GM12878 (cell line): ENCODE measurements around the gene MYMK. TPM values are rescaled to one million over a fixed set of nuclear protein-coding genes. Genes with fewer than 3 reads are reported as not detected.

ENCODE experiments used
- ATAC-seq: fragments of 200-7000 bp; cut with Tn5 transposase; 3 replicates; pipeline ENCODE4 v1.9.1; 2020; ENCODE audit warnings: mild to moderate bottlenecking, moderate library complexity
- BruUV-seq: library from RNA; stranded (reverse); fragments of 400-500 nt; replicated peaks from 2 replicates; lab custom pipeline; 2021; lab: Mats Ljungman, UMichigan
- CTCF ChIA-PET: fragments of 300-600 bp; sonication (Branson Sonifier 250); formaldehyde crosslinking; extraction: SDS; loops from one replicate; lab custom pipeline; 2021; ENCODE audit warnings: inconsistent platforms; lab: Yijun Ruan, JAX
- POLR2A ChIA-PET: fragments of 350-600 bp; formaldehyde crosslinking; extraction: SDS; loops from one replicate; lab custom pipeline; 2021; ENCODE audit warnings: inconsistent platforms; lab: Charles Lee
- RAD21 ChIA-PET: fragments of 300-600 bp; sonication (Branson Sonifier 250); formaldehyde crosslinking; loops from one replicate; lab custom pipeline; 2023; ENCODE audit warnings: antibody characterized with exemption; ENCODE audit not compliant: unreplicated experiment; lab: Charles Lee
- SMC1A ChIA-PET: fragments of 300-600 bp; sonication (Branson Sonifier 250); formaldehyde crosslinking; loops from one replicate; lab custom pipeline; 2023; ENCODE audit not compliant: unreplicated experiment, uncharacterized antibody; lab: Charles Lee
- DNase-seq: peaks from one replicate; pipeline ENCODE4 v3.0.0-alpha.2; 2011; ENCODE audit warnings: low read depth, low spot score
- FAIRE-seq: peaks from 3 replicates; lab custom pipeline; 2011; peaks lifted over from hg19 to GRCh38; lab: Jason Lieb, UNC
- H2AFZ ChIP-seq: 2 replicates; pipeline ENCODE4 v1.6.0; 2011; ENCODE audit warnings: low read depth, low read length, control low read depth; ENCODE audit not compliant: control insufficient read depth
- H3K27ac ChIP-seq: 2 replicates; pipeline ENCODE4 v1.5.1; 2011; ENCODE audit warnings: control low read depth; ENCODE audit not compliant: control insufficient read depth, insufficient read depth
- H3K27me3 ChIP-seq, 2 experiments: replicated peaks in 1 of 2; 2 replicates each; pipeline versions ENCODE4 v1.6.0 to v1.6.1; 2011; ENCODE audit warnings: low read length in 1 of 2; ENCODE audit not compliant: control insufficient read depth in 2 of 2, insufficient read depth in 2 of 2
- H3K36me3 ChIP-seq, 2 experiments: 2 replicates each; pipeline ENCODE4 v1.5.1; 2011; ENCODE audit warnings: low read length in 1 of 2; ENCODE audit not compliant: control insufficient read depth in 2 of 2, insufficient read depth in 2 of 2
- H3K4me1 ChIP-seq: 2 replicates; pipeline ENCODE4 v1.6.1; 2011; ENCODE audit warnings: mild to moderate bottlenecking, low read length, moderate library complexity, mixed read lengths; ENCODE audit not compliant: control insufficient read depth, insufficient read depth
- H3K4me2 ChIP-seq: 2 replicates; pipeline ENCODE4 v1.6.0; 2011; ENCODE audit warnings: control low read depth; ENCODE audit not compliant: control insufficient read depth, insufficient read depth
- H3K4me3 ChIP-seq: fragments of 200-600 bp; sonication (generic); 2 replicates; pipeline ENCODE4 v1.5.1; 2016
- H3K79me2 ChIP-seq: 2 replicates; pipeline ENCODE4 v1.6.0; 2011; ENCODE audit warnings: low read length; ENCODE audit not compliant: control insufficient read depth, insufficient read depth
- H3K9ac ChIP-seq: 2 replicates; pipeline ENCODE4 v1.8.0; 2011; ENCODE audit warnings: low read length, control low read depth, mixed read lengths; ENCODE audit not compliant: control insufficient read depth, insufficient read depth
- H3K9me3 ChIP-seq: replicated peaks from 3 replicates; pipeline ENCODE4 v1.5.1; 2011; ENCODE audit warnings: mild to moderate bottlenecking, low read length; ENCODE audit not compliant: control insufficient read depth, insufficient read depth
- H4K20me1 ChIP-seq: 2 replicates; pipeline ENCODE4 v1.6.0; 2011; ENCODE audit not compliant: control insufficient read depth, insufficient read depth
- ATF7 ChIP-seq: fragments of 450-650 bp; IDR thresholded peaks from 2 replicates; pipeline ENCODE4 v1.6.1; 2016; ENCODE audit warnings: low read depth, mild to moderate bottlenecking
- CEBPB ChIP-seq, 2 experiments: fragments of 150-350 bp in 1 of 2; IDR thresholded peaks; 2 replicates each; pipeline ENCODE4 v1.6.1; 2012 to 2014; ENCODE audit warnings: low read depth in 2 of 2, low read length in 2 of 2, borderline replicate concordance in 1 of 2, inconsistent platforms in 1 of 2
- GABPA ChIP-seq: IDR thresholded peaks from 2 replicates; pipeline ENCODE4 v1.6.1; 2014; ENCODE audit warnings: antibody characterized with exemption, low read depth, mild to moderate bottlenecking, inconsistent platforms
- IKZF2 ChIP-seq, 2 experiments: fragments of 450-650 bp; IDR thresholded peaks; 2 replicates each; pipeline ENCODE4 v1.6.1; 2017; ENCODE audit warnings: mild to moderate bottlenecking in 2 of 2, moderate library complexity in 2 of 2
- JUNB ChIP-seq: IDR thresholded peaks from 2 replicates; pipeline ENCODE4 v1.6.1; 2016; ENCODE audit warnings: antibody characterized with exemption, mild to moderate bottlenecking
- JUND ChIP-seq: IDR thresholded peaks from 2 replicates; pipeline ENCODE4 v1.6.1; 2012; ENCODE audit warnings: low read depth, mild to moderate bottlenecking, low read length, improper control_type of control experiment, moderate library complexity
- MYB ChIP-seq: fragments of 150-350 bp; IDR thresholded peaks from 2 replicates; pipeline ENCODE4 v1.6.1; 2014; ENCODE audit warnings: mild to moderate bottlenecking, low read depth, low read length, borderline replicate concordance
- NFYB ChIP-seq: IDR thresholded peaks from 2 replicates; pipeline ENCODE4 v1.6.1; 2011; ENCODE audit warnings: low read depth, mild to moderate bottlenecking, low read length, improper control_type of control experiment, moderate library complexity; ENCODE audit not compliant: insufficient read depth
- NR2C2 ChIP-seq: IDR thresholded peaks from 2 replicates; pipeline ENCODE4 v1.6.1; 2011; ENCODE audit warnings: borderline replicate concordance, low read depth; ENCODE audit not compliant: control insufficient read depth, insufficient read length
- PML ChIP-seq: IDR thresholded peaks from 2 replicates; pipeline ENCODE4 v1.6.1; 2012; ENCODE audit warnings: low read length, inconsistent platforms
- POLR2A ChIP-seq: IDR thresholded peaks from 2 replicates; pipeline ENCODE4 v1.6.1; 2011; ENCODE audit warnings: low read depth, mild to moderate bottlenecking, low read length
- RELB ChIP-seq: fragments of 450-650 bp; IDR thresholded peaks from 2 replicates; pipeline ENCODE4 v1.6.1; 2017; ENCODE audit warnings: low read depth, mild to moderate bottlenecking, moderate library complexity
- STAT3 ChIP-seq: IDR thresholded peaks from 2 replicates; pipeline ENCODE4 v1.6.1; 2011; ENCODE audit warnings: low read depth, low read length, improper control_type of control experiment
- TAF1 ChIP-seq: IDR thresholded peaks from 2 replicates; pipeline ENCODE4 v1.6.1; 2011; ENCODE audit warnings: mild to moderate bottlenecking, low read depth, low read length, borderline replicate concordance
- USF2 ChIP-seq: IDR thresholded peaks from 2 replicates; pipeline ENCODE4 v1.6.1; 2011; ENCODE audit warnings: low read depth, low read length, improper control_type of control experiment, borderline replicate concordance
- WRNIP1 ChIP-seq: IDR thresholded peaks from 2 replicates; pipeline ENCODE4 v1.6.1; 2011; ENCODE audit warnings: low read depth, low read length, improper control_type of control experiment, borderline replicate concordance
- WGBS: methylation state at CpG from one replicate; pipeline ENCODE4 v1.1.6; 2016; ENCODE audit warnings: low lambda C conversion rate; ENCODE audit not compliant: insufficient replicate concordance, insufficient coverage; ENCODE audit errors: missing lambda C conversion rate; 5-methylcytosine and 5-hydroxymethylcytosine counted together
- in situ Hi-C: fragments of 300-500 bp; cut with MboI; formaldehyde crosslinking; loops from 9 replicates; pipeline ENCODE4 v1.14.3; 2018; ENCODE audit warnings: mixed read lengths
- intact Hi-C: fragments of 100-400 bp; cut with micrococcal nuclease; formaldehyde crosslinking; loops from one replicate; pipeline ENCODE4 v1.14.2; 2022; ENCODE audit not compliant: unreplicated experiment
- polyA plus RNA-seq, 11 experiments: library from polyadenylated mRNA; depleted of rRNA in 4 of 11; unstranded in 6 of 11; stranded (reverse) in 5 of 11; fragments of >200 nt; fragmentation: Nextera tagmentation in 4 of 11; fragmentation: Illumina TruSeq in 1 of 11; extraction: Ambion mirVana in 4 of 11; extraction: Trizol in 1 of 11; gene quantifications; 1 replicate in 1 of 11; 2 replicates in 10 of 11; pipeline versions ENCODE4 v1.2.1 to v1.2.3, GENCODE V29; 2011 to 2016; ENCODE audit warnings: inconsistent platforms in 2 of 11, missing spikeins in 2 of 11, low read depth in 1 of 11
- total RNA-seq, 4 experiments: library from RNA; depleted of rRNA in 3 of 4; stranded (reverse); fragments of >200 nt in 3 of 4; fragmentation: Illumina TruSeq in 1 of 4; extraction: Trizol in 1 of 4; gene quantifications; 2 replicates each; pipeline versions ENCODE4 v1.2.1 to v1.2.3, GENCODE V29; 2013 to 2021

Gene MYMK
- total and polyA plus RNA-seq, 10 of the 15 experiments (the other 5 are each of a cell fraction or from before 2014, with no cell fraction given): not detected

GRCh38 chr9:133472277-133472645 lies 52.5 kb downstream of the MYMK start:
- DNase-seq (no peak), ATAC-seq (no peak), FAIRE-seq (no peak)
- CTCF ChIA-PET: no interaction called here
- POLR2A ChIA-PET: no interaction called here
- H3K79me2 ChIP-seq: peaks cover 14% of the 10 kb centered on the region
- BruUV-seq: no TSS peak
- RAD21 ChIA-PET: no interaction called here
- no peak overlapping the region for H2AFZ ChIP-seq
- no peaks in the 10 kb centered on the region for H3K9me3 ChIP-seq
- H3K4me2 ChIP-seq: no peak overlapping the region
- intact Hi-C loops (no loop called here), in situ Hi-C loops (no loop called here)
- peaks cover 3% of the 10 kb centered on the region; the same call in 1 of the 2 replicates for H4K20me1 ChIP-seq
- SMC1A ChIA-PET: no interaction called here
- H3K27ac ChIP-seq: no peak overlapping the region
- H3K27me3 ChIP-seq: no peaks in the 10 kb centered on the region
- WGBS: 100% methylated on average over 10 of the region's 11 CpGs
- no peak for TF ChIP-seq TAF1
- no peak for TF ChIP-seq IKZF2 (IDR thresholded peaks at IDR 0.05)
- TF ChIP-seq RELB: no peak
- TF ChIP-seq GABPA: no peak
- TF ChIP-seq NR2C2: no peak
- no peak for TF ChIP-seq PML
- TF ChIP-seq JUNB: no peak
- TF ChIP-seq NFYB: no peak
- TF ChIP-seq ATF7: no peak
- no peak for TF ChIP-seq STAT3
- TF ChIP-seq MYB: no peak
- no peak for TF ChIP-seq CEBPB (IDR thresholded peaks at IDR 0.05; ENCODE audit: borderline replicate concordance in 1 of 2, low read depth in 2 of 2, low read length in 2 of 2)
- TF ChIP-seq WRNIP1: no peak
- no peak for TF ChIP-seq JUND
- TF ChIP-seq USF2: no peak
- no peak for TF ChIP-seq POLR2A
- TF ChIP-seq, all 136 proteins: peak for 0
- Histone ChIP-seq H3K4me1 (peaks cover 15% of the 10 kb centered on the region), H3K36me3 (peaks cover 9 to 24% of the 10 kb centered on the region in 2 experiments; a peak in 3 of 4 replicates), H3K4me3 (no peak overlapping the region), H3K9ac (no peak overlapping the region)
